DOHH2 (cell line): Measurements from ENCODE around the gene FOXI1.

Experiments
- H3F3A ChIP-seq: fragments of 200-600 bp; sonication (generic), shearing (Covaris generic); 2 replicates; pipeline ENCODE4 v1.6.0; 2016; ENCODE audit warnings: antibody characterized with exemption, mild to moderate bottlenecking; ENCODE audit not compliant: control insufficient read depth, insufficient read depth
- H3K27ac ChIP-seq: fragments of 200-600 bp; sonication (generic); 2 replicates; pipeline ENCODE4 v1.5.1; 2014; ENCODE audit warnings: low read depth, mild to moderate bottlenecking, low read length, moderate library complexity
- H3K27me3 ChIP-seq: fragments of 200-600 bp; sonication (generic); 2 replicates; pipeline ENCODE4 v1.6.1; 2014; ENCODE audit warnings: mild to moderate bottlenecking, low read length, mixed read lengths; ENCODE audit not compliant: control insufficient read depth
- H3K36me3 ChIP-seq: fragments of 200-600 bp; sonication (generic); 2 replicates; pipeline ENCODE4 v1.6.1; 2014; ENCODE audit warnings: mild to moderate bottlenecking, low read length, moderate library complexity, mixed read lengths; ENCODE audit not compliant: control insufficient read depth
- H3K4me1 ChIP-seq: fragments of 200-600 bp; sonication (generic); 2 replicates; pipeline ENCODE4 v1.6.1; 2014; ENCODE audit warnings: mild to moderate bottlenecking, low read length, mixed read lengths; ENCODE audit not compliant: control insufficient read depth
- H3K4me2 ChIP-seq: fragments of 200-600 bp; sonication (generic); 2 replicates; pipeline ENCODE4 v1.6.0; 2014; ENCODE audit warnings: mild to moderate bottlenecking, low read length, moderate library complexity
- H3K4me3 ChIP-seq: fragments of 200-600 bp; sonication (generic); 2 replicates; pipeline ENCODE4 v1.5.1; 2014; ENCODE audit warnings: mild to moderate bottlenecking, low read length, mixed read lengths
- H3K79me2 ChIP-seq: fragments of 200-600 bp; sonication (generic); 2 replicates; pipeline ENCODE4 v1.6.1; 2014; ENCODE audit warnings: mild to moderate bottlenecking, low read length, mixed read lengths; ENCODE audit not compliant: control insufficient read depth
- H3K9me2 ChIP-seq: fragments of 200-600 bp; sonication (generic); replicated peaks from 2 replicates; pipeline ENCODE4 v1.6.1; 2014; ENCODE audit warnings: mild to moderate bottlenecking, low read length, mixed read lengths; ENCODE audit not compliant: control insufficient read depth
- H3K9me3 ChIP-seq: fragments of 200-600 bp; sonication (generic); 2 replicates; pipeline ENCODE4 v1.6.1; 2014; ENCODE audit warnings: antibody characterized with exemption, low read length, mixed read lengths; ENCODE audit not compliant: control insufficient read depth, insufficient read depth
- H4K20me1 ChIP-seq: fragments of 200-600 bp; sonication (generic); 2 replicates; pipeline ENCODE4 v1.6.0; 2014; ENCODE audit warnings: low read depth, mild to moderate bottlenecking, antibody characterized with exemption, low read length, moderate library complexity; ENCODE audit not compliant: control insufficient read depth, insufficient read depth
- EZH2phosphoT487 ChIP-seq: fragments of 200-600 bp; sonication (generic); IDR thresholded peaks from 2 replicates; pipeline ENCODE4 v1.6.1; 2017; ENCODE audit warnings: borderline replicate concordance, mild to moderate bottlenecking, antibody characterized with exemption, low read length, moderate library complexity, mixed read lengths
- TF ChIP-seq, protein P1 (sequence below): fragments of 200-600 bp; sonication (generic); IDR thresholded peaks from one replicate; pipeline ENCODE4 v1.5.1; 2014; ENCODE audit warnings: antibody characterized with exemption, mild to moderate bottlenecking, low read depth, low read length; ENCODE audit not compliant: poor library complexity, severe bottlenecking

The FOXI1 gene

DNA sequence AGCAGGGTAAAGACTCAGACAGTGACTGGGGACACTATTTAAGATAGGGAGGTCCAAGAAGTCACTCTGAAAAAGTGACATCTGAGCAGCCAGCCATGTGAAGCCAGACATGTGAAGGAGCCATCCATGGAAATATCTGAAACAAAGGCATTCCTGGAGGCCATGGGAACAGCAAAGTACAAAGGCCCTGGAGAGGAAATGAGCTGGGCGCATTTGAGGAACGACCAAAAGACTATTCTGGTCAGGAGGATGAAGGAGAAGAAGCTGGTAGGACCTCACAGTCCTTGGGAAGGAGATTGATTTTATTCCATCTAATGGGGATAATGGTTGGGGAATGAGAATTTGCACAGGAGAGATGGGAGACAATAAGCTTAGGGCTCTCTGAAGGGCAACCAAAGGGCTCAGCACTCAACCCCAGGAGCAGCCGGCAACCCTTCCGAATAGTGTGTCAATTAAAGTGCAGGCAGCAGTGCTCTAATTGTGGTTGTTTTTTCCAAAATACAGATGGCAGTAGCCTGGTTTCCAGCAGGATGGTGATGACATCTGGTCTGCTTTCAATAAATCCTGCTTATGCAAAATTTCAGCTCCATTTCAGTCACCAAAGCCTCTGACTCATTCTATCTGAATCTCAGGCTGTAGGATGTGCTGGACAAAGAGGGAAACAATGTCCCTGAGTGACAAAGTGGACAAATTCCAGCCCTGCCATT lies 26.7 kb downstream of the FOXI1 start:
- no peak overlapping the region for H3K4me2 ChIP-seq
- no peaks in the 10 kb centered on the region; the same call in 1 of the 2 replicates for H3K9me3 ChIP-seq
- no peaks in the 10 kb centered on the region for H3F3A ChIP-seq
- H3K4me1 ChIP-seq, result no peaks in the 10 kb centered on the region
- no peaks in the 10 kb centered on the region for H3K36me3 ChIP-seq
- no peaks in the 10 kb centered on the region for H3K9me2 ChIP-seq
- H3K27me3 ChIP-seq, result peaks cover 19% of the 10 kb centered on the region
- no peaks in the 10 kb centered on the region for H4K20me1 ChIP-seq
- no peak overlapping the region for H3K4me3 ChIP-seq
- no peak overlapping the region for H3K27ac ChIP-seq
- no peaks in the 10 kb centered on the region for H3K79me2 ChIP-seq
- TF ChIP-seq EZH2phosphoT487, result no peak
- TF ChIP-seq, protein P1, sequence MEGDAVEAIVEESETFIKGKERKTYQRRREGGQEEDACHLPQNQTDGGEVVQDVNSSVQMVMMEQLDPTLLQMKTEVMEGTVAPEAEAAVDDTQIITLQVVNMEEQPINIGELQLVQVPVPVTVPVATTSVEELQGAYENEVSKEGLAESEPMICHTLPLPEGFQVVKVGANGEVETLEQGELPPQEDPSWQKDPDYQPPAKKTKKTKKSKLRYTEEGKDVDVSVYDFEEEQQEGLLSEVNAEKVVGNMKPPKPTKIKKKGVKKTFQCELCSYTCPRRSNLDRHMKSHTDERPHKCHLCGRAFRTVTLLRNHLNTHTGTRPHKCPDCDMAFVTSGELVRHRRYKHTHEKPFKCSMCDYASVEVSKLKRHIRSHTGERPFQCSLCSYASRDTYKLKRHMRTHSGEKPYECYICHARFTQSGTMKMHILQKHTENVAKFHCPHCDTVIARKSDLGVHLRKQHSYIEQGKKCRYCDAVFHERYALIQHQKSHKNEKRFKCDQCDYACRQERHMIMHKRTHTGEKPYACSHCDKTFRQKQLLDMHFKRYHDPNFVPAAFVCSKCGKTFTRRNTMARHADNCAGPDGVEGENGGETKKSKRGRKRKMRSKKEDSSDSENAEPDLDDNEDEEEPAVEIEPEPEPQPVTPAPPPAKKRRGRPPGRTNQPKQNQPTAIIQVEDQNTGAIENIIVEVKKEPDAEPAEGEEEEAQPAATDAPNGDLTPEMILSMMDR, result no peak

DNA sequence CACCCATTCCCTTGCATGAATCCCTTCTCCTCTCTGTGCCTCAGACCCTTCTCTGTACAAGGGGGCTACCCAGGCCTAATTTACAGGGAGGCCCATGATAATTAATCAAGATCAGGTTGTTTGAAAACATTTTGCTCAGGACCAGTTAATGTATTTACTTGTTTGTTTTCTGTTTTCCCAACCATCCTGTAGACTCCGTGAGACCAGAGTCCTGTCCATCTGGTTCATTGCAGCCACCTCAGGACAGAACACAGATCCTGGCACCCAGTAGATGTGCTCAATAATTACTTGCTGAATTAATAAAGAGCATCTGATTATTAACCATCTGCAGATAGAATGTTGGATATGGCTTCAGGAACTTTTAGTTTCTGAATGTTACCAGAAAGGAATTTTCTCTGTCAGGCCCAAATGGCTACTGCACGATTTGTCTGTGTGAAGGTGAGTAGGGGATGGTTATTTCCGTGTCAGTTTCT lies 27.3 kb downstream of the FOXI1 start:
- H3F3A ChIP-seq, result no peaks in the 10 kb centered on the region
- no peak overlapping the region for H3K27ac ChIP-seq
- H3K4me2 ChIP-seq, result no peak overlapping the region

DNA sequence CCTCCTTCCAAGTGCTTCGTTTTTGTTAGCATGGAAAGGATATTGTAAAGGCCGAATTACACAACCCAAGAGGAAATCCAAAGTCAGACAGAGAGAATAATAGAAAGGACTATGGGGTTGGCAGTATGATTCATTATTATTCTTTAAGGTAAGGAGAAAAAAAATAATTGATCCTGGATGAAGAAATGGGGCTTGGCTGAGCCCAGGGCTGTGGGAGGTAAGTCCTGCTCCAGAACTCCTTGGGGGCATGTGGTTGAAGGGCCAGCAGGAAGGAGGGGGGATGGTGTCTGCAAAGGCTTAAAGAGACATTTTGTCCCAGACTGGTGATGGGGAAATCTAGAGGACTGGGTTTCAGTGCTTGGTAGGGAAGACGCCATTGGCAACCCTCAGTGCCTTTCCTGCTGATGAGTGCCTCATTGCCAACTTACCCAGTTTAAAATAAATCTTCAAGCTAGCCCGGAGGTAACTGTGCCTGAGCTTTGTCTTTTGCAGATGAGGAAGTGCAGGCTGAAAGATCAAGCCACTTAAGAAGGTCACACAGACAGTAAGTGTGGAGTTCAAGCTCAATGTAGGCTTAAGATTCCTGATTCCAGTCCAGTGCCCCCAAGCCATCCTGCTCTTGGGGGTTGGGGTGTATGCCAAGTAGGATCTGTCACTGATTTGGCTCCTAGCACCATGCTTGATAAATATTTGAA lies 30.2 kb downstream of the FOXI1 start:
- Histone ChIP-seq H3K79me2 (no peaks in the 10 kb centered on the region), H3K9me3 (no peaks in the 10 kb centered on the region), H3K4me3 (no peak overlapping the region), H3K4me2 (no peak overlapping the region), H3K27ac (no peak overlapping the region), H3K27me3 (peaks cover 8% of the 10 kb centered on the region; the same call in 1 of the 2 replicates), H3K9me2 (no peaks in the 10 kb centered on the region), H3K4me1 (no peaks in the 10 kb centered on the region), H4K20me1 (no peaks in the 10 kb centered on the region), H3K36me3 (no peaks in the 10 kb centered on the region), H3F3A (no peaks in the 10 kb centered on the region)
- TF ChIP-seq EZH2phosphoT487, result no peak
- TF ChIP-seq, protein P1, result no peak

More for the DNA sequence above, 27.3 kb downstream of the FOXI1 start:
- TF ChIP-seq, protein P1, result no peak
- TF ChIP-seq EZH2phosphoT487, result no peak
- Histone ChIP-seq H3K9me3 (no peaks in the 10 kb centered on the region; the same call in 1 of the 2 replicates), H3K79me2 (no peaks in the 10 kb centered on the region), H3K9me2 (no peaks in the 10 kb centered on the region), H3K4me3 (no peak overlapping the region), H3K36me3 (no peaks in the 10 kb centered on the region), H3K4me1 (no peaks in the 10 kb centered on the region), H3K27me3 (peaks cover 17% of the 10 kb centered on the region), H4K20me1 (no peaks in the 10 kb centered on the region)
